Measurements from ENCODE around the gene GRB7.

DNA sequence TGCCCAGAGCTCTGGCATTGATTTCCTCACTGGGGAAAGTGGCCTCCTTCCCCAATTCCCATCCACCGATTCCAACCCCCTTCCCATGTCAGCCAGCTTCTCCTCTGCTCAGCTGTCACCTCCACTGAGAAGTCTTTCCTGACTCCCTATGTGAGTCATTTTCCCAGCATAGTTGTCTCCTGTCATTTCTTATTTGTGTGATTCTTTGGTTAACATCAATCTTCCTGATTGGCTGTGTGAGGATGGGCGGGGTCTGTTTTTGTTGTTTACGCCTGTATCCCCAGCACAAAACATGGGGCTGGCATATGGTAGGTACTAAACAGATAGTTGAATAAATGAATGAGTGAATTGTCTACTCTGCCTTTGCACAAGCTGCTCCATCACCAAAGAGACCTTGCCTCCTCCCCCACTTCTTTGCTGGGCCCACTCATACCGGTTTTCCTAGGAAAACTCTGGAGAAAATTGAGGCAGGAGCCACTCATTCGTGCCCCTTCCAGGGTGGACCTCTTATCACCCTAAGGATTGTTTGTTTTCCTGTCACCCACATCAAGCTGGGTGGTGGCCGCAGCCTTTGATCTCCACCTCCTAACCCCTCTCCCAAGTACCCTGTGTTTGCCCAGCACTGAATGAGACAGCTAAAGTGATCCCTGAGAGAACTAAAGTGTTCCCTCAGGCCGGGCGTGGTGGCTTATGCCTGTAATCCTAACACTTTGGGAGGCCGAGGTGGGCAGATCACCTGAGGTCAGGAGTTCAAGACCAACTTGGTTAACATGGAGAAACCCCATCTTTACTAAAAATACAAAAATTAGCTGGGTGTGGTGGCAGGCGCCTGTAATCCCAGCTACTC lies 1.2 kb upstream of the GRB7 start:
- TF ChIP-seq POLR2A (IDR thresholded peaks at IDR 0.05) (no peak), POLR2AphosphoS5 (IDR thresholded peaks at IDR 0.05) (no peak)
- TF ChIP-seq, protein P1, sequence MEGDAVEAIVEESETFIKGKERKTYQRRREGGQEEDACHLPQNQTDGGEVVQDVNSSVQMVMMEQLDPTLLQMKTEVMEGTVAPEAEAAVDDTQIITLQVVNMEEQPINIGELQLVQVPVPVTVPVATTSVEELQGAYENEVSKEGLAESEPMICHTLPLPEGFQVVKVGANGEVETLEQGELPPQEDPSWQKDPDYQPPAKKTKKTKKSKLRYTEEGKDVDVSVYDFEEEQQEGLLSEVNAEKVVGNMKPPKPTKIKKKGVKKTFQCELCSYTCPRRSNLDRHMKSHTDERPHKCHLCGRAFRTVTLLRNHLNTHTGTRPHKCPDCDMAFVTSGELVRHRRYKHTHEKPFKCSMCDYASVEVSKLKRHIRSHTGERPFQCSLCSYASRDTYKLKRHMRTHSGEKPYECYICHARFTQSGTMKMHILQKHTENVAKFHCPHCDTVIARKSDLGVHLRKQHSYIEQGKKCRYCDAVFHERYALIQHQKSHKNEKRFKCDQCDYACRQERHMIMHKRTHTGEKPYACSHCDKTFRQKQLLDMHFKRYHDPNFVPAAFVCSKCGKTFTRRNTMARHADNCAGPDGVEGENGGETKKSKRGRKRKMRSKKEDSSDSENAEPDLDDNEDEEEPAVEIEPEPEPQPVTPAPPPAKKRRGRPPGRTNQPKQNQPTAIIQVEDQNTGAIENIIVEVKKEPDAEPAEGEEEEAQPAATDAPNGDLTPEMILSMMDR (IDR thresholded peaks at IDR 0.05) = no peak
